H1 (cell line): ENCODE measurements around the gene NEGR1.

Source experiments
- CBX5 ChIP-seq: fragments of 300-800, 300-1000 bp; sonication (generic); IDR thresholded peaks from 2 replicates; pipeline ENCODE4 v1.7.1; 2016; ENCODE audit warnings: antibody characterized with exemption, low read length, low read depth
- CHD1 ChIP-seq: IDR thresholded peaks from 2 replicates; pipeline ENCODE4 v1.6.1; 2012; ENCODE audit warnings: low read depth, low read length, improper control_type of control experiment
- EP300 ChIP-seq, 2 experiments: IDR thresholded peaks; 1 replicate in 1 of 2; 2 replicates in 1 of 2; pipeline ENCODE4 v1.6.1; 2011 to 2012; ENCODE audit warnings: low read depth in 2 of 2, low read length in 2 of 2, mild to moderate bottlenecking in 2 of 2, borderline replicate concordance in 1 of 2, inconsistent platforms in 1 of 2, moderate library complexity in 1 of 2
- EZH2 ChIP-seq: fragments of 200-600 bp; sonication (generic); IDR thresholded peaks from 2 replicates; pipeline ENCODE4 v1.7.1; 2012; ENCODE audit warnings: low read depth, mild to moderate bottlenecking, moderate library complexity, low read length, inconsistent platforms; ENCODE audit not compliant: severe bottlenecking
- GTF2F1 ChIP-seq: IDR thresholded peaks from 2 replicates; pipeline ENCODE4 v1.6.1; 2012; ENCODE audit warnings: low read depth, low read length, improper control_type of control experiment, borderline replicate concordance
- JUND ChIP-seq: IDR thresholded peaks from 2 replicates; pipeline ENCODE4 v1.6.1; 2011; ENCODE audit warnings: mild to moderate bottlenecking, improper control_type of control experiment, low read length
- POLR2A ChIP-seq, 2 experiments: IDR thresholded peaks; 1 replicate in 1 of 2; 2 replicates in 1 of 2; pipeline ENCODE4 v1.6.1; 2011; ENCODE audit warnings: low read depth in 2 of 2, low read length in 2 of 2, mild to moderate bottlenecking in 2 of 2; ENCODE audit errors: control extremely low read depth in 1 of 2
- POLR2AphosphoS5 ChIP-seq: IDR thresholded peaks from 2 replicates; pipeline ENCODE4 v1.6.1; 2011; ENCODE audit warnings: low read depth, low read length
- SIX5 ChIP-seq: IDR thresholded peaks from 2 replicates; pipeline ENCODE4 v1.6.1; 2011; ENCODE audit warnings: mild to moderate bottlenecking, low read depth, low read length
- TAF1 ChIP-seq: IDR thresholded peaks from 2 replicates; pipeline ENCODE4 v1.6.1; 2011; ENCODE audit warnings: mild to moderate bottlenecking, low read depth, low read length
- TCF12 ChIP-seq: IDR thresholded peaks from 2 replicates; pipeline ENCODE4 v1.6.1; 2011; ENCODE audit warnings: low read depth, mild to moderate bottlenecking, low read length
- TF ChIP-seq, protein P1 (sequence below), 3 experiments: IDR thresholded peaks; 1 replicate in 2 of 3; 2 replicates in 1 of 3; pipeline versions ENCODE4 v1.5.1 to v1.6.1; 2011; ENCODE audit warnings: low read length in 3 of 3, mild to moderate bottlenecking in 3 of 3, inconsistent platforms in 2 of 3, low read depth in 1 of 3, moderate library complexity in 1 of 3; ENCODE audit not compliant: insufficient read depth in 1 of 3; ENCODE audit errors: control extremely low read depth in 1 of 3
- TF ChIP-seq, protein P2 (sequence below): IDR thresholded peaks from 2 replicates; pipeline ENCODE4 v1.6.1; 2011; ENCODE audit warnings: low read length, improper control_type of control experiment
- TF ChIP-seq, protein P3 (sequence below): IDR thresholded peaks from 2 replicates; pipeline ENCODE4 v1.6.1; 2012; ENCODE audit warnings: inconsistent platforms

DNA sequence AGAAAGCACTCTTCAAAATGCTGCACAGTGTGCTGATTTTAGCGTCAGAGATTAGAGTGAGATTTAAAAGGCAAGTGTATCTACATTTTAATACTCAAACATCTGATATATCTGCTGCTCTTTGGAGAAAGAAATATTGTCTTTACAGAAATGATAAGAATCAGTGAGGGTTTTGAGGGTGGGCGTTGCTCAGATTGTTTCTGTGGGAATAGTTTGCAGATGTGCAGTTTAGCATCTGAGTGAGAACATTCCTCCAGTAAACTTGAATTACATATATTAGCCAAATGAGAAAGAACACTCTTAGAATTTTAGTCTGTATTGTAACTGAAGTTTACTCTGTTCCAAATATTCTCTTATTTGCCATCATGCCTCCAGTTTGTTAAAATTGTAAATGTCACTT is 549.2 kb downstream of the NEGR1 start:
- TF ChIP-seq, protein P1, sequence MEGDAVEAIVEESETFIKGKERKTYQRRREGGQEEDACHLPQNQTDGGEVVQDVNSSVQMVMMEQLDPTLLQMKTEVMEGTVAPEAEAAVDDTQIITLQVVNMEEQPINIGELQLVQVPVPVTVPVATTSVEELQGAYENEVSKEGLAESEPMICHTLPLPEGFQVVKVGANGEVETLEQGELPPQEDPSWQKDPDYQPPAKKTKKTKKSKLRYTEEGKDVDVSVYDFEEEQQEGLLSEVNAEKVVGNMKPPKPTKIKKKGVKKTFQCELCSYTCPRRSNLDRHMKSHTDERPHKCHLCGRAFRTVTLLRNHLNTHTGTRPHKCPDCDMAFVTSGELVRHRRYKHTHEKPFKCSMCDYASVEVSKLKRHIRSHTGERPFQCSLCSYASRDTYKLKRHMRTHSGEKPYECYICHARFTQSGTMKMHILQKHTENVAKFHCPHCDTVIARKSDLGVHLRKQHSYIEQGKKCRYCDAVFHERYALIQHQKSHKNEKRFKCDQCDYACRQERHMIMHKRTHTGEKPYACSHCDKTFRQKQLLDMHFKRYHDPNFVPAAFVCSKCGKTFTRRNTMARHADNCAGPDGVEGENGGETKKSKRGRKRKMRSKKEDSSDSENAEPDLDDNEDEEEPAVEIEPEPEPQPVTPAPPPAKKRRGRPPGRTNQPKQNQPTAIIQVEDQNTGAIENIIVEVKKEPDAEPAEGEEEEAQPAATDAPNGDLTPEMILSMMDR (IDR thresholded peaks at IDR 0.05; ENCODE audit: control extremely low read depth in 1 of 3, insufficient read depth in 1 of 3, low read depth in 1 of 3, low read length in 3 of 3): no peak
- TF ChIP-seq POLR2A (IDR thresholded peaks at IDR 0.05; ENCODE audit: control extremely low read depth in 1 of 2, low read depth in 2 of 2, low read length in 2 of 2) (no peak), POLR2AphosphoS5 (no peak), CHD1 (no peak), EZH2 (no peak), CBX5 (no peak), GTF2F1 (no peak), SIX5 (no peak), TAF1 (no peak), TCF12 (no peak), JUND (no peak), EP300 (IDR thresholded peaks at IDR 0.05; ENCODE audit: borderline replicate concordance in 1 of 2, low read depth in 2 of 2, low read length in 2 of 2) (no peak)
- TF ChIP-seq, protein P2, sequence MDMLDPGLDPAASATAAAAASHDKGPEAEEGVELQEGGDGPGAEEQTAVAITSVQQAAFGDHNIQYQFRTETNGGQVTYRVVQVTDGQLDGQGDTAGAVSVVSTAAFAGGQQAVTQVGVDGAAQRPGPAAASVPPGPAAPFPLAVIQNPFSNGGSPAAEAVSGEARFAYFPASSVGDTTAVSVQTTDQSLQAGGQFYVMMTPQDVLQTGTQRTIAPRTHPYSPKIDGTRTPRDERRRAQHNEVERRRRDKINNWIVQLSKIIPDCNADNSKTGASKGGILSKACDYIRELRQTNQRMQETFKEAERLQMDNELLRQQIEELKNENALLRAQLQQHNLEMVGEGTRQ: no peak
- TF ChIP-seq, protein P3, sequence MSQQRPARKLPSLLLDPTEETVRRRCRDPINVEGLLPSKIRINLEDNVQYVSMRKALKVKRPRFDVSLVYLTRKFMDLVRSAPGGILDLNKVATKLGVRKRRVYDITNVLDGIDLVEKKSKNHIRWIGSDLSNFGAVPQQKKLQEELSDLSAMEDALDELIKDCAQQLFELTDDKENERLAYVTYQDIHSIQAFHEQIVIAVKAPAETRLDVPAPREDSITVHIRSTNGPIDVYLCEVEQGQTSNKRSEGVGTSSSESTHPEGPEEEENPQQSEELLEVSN: no peak
